ENCODE measurements around the gene VMO1.

The VMO1 gene

DNA sequence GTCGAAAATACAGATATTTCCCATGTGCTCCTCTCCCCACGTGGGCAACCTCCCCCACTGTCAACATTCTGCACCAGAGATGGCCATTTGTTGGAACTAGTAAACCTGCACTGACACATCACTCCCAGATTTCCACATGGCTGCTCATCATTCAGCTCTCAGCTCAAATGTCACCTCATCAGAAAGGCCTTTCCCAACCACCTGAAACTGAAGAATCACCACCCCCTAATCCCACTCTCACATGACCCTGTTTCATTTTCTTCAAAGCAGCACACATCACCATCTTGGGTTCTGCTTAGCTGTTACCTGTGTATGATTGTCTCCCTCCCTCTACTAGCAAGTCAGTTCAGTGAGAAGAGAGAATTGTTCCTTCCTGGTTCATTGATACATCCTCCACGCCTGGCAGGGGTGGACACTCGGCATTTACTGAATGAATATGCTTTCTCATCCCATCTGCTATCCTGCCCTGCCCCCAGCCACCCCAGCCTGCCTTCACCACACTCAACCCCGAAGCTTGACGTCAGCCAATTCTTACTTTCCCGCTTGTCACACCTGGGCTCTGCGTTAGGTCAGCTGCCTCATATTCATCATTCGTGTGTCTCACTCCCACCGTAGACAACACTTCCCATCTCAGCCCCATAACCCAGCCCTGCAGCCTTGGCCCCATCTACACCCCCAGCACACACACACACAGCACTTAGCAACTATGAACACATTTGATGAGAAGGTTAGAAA is 14.5 kb upstream of the VMO1 start:
- no peak for DNase-seq (ENCODE audit: low spot score)

- peak; percentile 74 for DNase-seq (ENCODE audit: low spot score)
These were observed 10.4 kb upstream of the VMO1 start for GRCh38 chr17:4796552-4796920.

GRCh38 chr17:4795168-4795567 is 9.0 kb upstream of the VMO1 start:
- DNase-seq (ENCODE audit: low spot score) = no peak

- DNase-seq (ENCODE audit: low spot score) = no peak
These were observed 4.5 kb upstream of the VMO1 start for GRCh38 chr17:4790705-4791088.

DNA sequence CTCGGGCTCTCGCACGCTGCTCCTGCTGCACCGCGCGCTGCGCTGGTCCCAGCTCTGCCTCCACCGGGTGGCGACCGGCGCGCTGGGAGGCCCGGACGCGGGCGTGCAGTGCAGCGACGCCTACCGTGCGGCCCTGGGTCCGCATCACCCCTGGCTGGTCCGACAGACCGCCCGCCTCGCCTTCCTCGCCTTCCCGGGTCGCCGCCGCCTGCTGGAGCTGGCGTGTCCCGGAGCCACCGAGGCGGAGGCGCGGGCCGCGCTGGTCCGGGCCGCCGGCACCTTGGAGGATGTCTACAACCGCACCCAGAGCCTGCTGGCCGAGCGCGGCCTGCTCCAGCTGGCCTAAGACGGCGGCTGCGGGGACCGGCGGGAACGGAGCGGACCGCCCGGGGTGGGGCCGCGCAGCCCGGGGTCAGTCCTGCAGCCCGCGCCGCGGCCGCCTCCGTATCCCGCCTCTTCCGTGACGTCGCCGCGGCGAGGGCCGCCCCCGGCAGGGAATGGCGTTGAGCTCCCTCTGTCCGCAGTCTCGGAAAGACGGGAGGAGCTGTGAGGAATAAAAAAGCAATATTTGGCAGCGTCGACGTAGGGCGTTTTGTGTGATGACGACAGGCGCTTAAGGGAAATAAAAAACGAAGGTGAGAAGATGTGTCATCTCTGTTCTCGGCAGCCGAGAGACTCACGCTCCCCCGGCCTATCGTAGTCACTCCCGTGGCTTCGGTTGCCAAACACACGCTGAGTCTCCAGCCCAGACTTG is 4.0 kb upstream of the VMO1 start:
- DNase-seq (ENCODE audit: low spot score) = peak; percentile 96

DNA sequence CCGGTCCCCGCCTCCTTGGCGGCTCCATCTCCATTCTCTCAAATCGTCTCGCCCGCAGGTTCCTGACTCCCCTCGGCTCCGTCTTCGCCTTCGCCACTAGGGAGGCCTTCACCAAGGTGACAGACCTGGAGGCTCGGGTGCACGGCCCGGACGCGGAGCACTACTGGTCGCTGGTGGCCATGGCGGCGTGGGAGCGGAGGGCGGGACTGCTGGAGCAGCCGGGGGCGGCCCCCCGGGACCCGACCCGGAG is 3.5 kb upstream of the VMO1 start:
- no peak for DNase-seq (ENCODE audit: low spot score)

GRCh38 chr17:4788807-4789700 is 2.9 kb upstream of the VMO1 start, which contains the start of gene GLTPD2:
Gene GLTPD2 (plus strand): TSS chr17:4788964. CDS start chr17:4789012, 48 bp downstream.
- no peak for DNase-seq (ENCODE audit: low spot score)

GRCh38 chr17:4788159-4788806 is 2.1 kb upstream of the VMO1 start:
- no peak for DNase-seq (ENCODE audit: low spot score)

DNA sequence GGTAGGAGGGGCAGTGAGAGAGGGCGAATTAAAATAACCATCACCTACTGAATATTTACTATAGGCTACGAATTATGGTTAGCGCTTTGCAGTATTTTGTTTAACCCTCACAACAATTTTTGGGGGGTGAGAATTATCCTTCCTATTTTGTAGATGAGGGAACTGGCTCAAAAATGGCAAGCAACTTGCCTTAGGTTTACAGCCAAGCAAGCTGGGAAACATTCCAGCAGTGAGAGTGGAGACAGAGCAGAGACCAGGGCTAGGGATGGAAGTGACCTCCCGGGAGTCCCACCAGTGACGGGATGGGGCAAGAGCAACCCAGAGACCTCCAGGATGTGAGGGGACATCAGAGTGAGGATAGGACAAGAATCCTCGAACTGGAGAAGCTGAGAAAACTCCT is 352 bp upstream of the VMO1 start:
- no peak for DNase-seq (ENCODE audit: low spot score)

DNA sequence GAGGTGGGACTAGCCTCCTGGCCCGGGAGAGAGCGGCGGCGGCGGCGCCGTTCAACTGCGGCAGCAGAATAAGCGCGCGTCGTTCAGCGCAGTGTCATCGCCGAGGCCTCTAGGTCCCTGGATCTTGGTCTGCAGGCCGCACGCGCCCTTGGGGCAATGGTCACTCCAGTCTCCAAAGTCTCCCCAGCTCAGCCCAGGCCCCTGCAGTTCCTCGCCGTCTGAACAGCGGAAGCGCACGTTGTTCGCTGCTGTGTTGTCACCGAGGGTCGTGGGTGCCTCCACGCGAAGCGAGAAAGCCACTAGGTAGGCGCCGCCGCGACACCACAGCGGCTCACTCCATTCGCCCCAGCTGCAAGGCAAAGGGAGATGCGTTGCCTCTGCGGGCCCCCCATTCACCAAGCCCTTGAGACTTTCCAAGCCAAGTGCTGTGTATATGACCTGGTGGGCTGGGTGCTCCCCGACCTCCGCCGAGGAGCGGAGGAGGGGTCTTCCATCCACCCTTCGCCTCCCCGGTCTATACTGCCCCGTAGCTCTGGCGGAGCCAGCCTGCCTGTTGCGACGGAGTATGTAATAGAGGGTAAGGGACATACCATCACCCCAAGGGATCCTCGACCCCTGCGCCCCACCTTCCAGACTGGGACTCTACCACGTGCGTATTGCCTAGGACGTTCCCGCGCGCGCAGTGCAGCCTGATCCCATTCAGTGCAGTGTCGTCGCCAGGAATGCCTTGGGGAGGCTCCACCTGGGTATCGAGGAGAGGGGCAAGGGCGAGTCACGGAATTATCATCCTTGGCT is 656 bp downstream of the VMO1 start:
- DNase-seq (ENCODE audit: low spot score) = no peak

- DNase-seq (ENCODE audit: low spot score) = no peak
These were observed 3.5 kb downstream of the VMO1 start for GRCh38 chr17:4782652-4783051.

DNA sequence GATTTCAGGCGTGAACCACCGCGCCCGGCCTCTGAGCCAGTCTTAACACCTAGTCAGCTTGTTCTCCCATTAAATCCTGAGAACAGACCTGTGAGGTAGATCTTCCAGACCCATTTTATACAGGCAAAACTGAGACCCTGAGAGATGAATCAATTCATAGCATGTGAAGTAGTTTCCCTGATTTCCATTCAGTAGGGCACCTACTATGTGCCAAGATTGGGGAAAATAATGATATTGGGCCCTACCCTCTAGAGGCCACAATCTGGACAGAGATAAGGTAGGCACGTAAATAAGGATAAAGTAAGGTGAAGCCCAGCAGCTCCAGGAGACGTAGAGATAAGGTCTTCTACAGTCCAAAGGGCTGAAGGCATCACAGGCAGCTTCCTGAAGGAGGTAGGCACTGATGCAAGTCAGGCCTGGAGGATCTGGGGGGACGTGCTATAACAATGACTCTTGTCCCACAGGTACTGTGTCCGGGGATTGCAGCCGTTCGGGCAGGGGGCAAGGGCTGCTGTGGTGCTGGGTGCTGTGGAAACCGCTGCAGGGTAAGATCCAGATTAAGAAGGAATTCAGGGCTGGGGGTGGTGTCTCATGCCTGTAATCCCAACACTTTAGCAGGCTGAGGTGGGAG is 5.7 kb downstream of the VMO1 start:
- no peak for DNase-seq (ENCODE audit: low spot score)

GRCh38 chr17:4777969-4778760 is 8.0 kb downstream of the VMO1 start:
- no peak for DNase-seq (ENCODE audit: low spot score)

GRCh38 chr17:4772235-4772613 is 13.9 kb downstream of the VMO1 start:
- DNase-seq (ENCODE audit: low spot score) = no peak

DNA sequence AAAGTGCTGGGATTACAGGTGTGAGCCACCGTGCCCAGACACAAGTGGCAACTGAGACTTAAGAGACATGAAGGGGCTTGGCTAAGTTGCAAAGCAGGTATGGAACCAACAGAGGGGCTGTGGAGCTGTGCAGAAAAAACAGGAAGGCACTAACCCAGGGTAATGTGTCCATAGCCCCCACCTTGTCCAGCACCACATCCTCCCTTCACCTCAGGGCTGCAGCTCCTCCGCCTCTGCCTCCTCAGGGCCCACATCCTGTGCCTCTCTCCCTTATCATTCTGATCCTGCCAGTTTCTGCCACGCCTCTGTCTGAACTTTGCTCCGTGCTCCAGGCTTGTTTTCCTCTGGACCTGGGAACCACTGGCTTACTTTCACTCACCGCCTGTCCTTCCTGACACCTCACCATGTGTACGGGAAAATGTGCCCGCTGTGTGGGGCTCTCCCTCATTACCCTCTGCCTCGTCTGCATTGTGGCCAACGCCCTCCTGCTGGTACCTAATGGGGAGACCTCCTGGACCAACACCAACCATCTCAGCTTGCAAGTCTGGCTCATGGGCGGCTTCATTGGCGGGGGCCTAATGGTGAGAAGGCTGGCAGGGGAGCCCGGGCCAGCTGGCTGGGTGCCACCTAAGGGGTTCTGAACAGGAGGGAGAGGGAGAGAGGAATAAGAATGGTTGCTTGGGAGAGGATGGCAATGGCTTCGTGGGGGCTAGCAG is 14.5 kb downstream of the VMO1 start, which contains the start of gene TM4SF5:
TSS of gene TM4SF5 (plus strand) at position 368 of the 716 bp plus-strand sequence. CDS start at position 405, 37 bp downstream.
- DNase-seq (ENCODE audit: low spot score) = no peak

DNA sequence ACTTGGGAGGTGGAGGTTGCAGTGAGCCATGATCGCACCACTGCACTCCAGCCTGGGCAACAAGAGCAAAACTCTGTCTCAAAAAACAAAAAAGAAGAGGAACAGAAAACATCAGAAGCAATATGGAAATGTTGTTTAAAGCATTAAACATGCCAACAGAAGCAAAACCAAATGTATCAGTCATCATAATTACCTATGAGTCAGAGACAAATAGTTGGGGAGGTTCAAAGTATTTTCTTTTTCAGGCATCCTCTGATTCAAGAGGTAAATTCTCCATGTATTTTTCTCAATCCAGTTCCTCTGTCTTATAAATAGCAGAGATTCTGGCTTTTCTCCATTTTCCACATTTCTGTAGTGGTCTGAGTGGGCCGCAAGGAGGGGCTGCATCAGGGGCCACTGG is 16.5 kb downstream of the VMO1 start:
- peak; percentile 50 for DNase-seq (ENCODE audit: low spot score)

DNA sequence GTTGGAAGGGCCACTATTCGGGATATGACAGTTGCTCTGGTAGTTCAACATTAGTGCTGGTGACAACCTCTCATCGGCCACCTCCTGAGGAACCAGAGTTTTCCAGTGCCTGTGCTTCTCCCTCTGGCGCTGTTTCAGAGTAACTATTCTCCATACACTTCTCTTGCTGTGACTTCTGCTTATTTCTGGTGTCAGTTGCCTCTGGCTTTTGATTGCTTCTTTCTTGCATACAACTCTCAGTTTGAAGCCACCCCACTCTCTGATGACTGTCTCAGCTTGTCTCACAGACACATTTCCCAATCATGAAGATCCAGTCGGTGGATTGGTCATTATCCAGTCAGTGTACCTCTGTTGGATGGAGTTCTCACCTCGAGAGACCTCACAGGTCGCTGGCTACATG is 17.9 kb downstream of the VMO1 start:
- DNase-seq (ENCODE audit: low spot score) = no peak

- DNase-seq (ENCODE audit: low spot score) = no peak
These were observed 19.4 kb downstream of the VMO1 start for GRCh38 chr17:4766723-4767122.

DNA sequence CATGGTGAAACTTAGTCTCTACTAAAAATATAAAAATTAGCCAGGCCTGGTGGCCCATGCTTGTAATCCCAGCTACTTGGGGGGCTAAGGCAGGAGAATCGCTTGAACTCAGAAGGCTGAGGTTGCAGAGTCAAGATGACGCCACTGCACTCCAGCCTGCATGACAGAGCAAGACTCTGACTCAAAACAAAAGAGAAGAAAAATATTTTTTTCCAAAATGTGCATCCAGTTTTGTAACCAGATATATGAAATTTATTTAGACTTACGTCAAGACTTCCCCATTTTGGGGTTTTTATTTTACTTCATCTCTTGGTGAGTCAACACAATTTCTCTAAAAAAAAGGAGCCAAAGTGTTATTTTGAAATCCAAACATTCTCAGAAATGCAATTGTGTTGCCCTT is 20.0 kb downstream of the VMO1 start:
- DNase-seq (ENCODE audit: low spot score) = no peak

DNA sequence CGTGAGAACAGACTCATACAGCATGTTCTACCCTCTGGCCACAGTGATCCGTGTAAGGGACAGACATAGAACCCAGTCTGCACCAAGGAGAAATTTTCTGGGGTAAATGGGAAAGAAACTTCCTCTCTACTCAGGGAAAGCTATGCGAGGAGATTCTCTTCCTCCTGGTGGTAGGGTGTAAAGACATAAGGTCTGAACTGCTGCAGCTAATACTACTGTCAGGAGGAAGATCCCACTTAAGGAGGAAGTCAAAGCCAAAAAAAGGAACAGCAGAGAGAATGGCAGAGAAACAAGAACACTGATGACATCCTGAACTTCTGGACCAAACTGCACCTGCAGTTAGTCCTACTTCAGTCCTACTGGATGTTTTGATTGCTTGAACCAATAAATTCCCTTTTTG is 21.6 kb downstream of the VMO1 start:
- DNase-seq (ENCODE audit: low spot score) = no peak
